PC-9 (cell line): Measurements from ENCODE around the gene CBL.

ENCODE experiments used
- CTCF ChIP-seq: fragments of 200-600 bp; sonication (generic); conservative IDR thresholded peaks from 2 replicates; pipeline ENCODE4 v1.6.1; 2017; ENCODE audit warnings: mixed run types, antibody characterized with exemption, mild to moderate bottlenecking, moderate library complexity
- EZH2 ChIP-seq: fragments of 200-600 bp; sonication (generic); IDR thresholded peaks from 2 replicates; pipeline ENCODE4 v1.8.0; 2017; ENCODE audit warnings: antibody characterized with exemption, low read depth

- TF ChIP-seq CTCF: no peak
- no peak for TF ChIP-seq EZH2
These were observed 113.1 kb downstream of the CBL start for GRCh38 chr11:119319136-119319699.
